AML-193 (cell line): Measurements from ENCODE around the gene CD96.

Source experiments
- DNase-seq, 2 experiments: peaks; one replicate each; lab custom pipeline; 2025; lab: John Stamatoyannopoulos, UW

The CD96 gene

GRCh38 chr3:111675846-111676210 is 133.8 kb downstream of the CD96 start:
- DNase-seq, result no peak

- peak; percentile 39 to 56 for DNase-seq
Observed at GRCh38 chr3:111676211-111677006, 134.4 kb downstream of the CD96 start.

DNA sequence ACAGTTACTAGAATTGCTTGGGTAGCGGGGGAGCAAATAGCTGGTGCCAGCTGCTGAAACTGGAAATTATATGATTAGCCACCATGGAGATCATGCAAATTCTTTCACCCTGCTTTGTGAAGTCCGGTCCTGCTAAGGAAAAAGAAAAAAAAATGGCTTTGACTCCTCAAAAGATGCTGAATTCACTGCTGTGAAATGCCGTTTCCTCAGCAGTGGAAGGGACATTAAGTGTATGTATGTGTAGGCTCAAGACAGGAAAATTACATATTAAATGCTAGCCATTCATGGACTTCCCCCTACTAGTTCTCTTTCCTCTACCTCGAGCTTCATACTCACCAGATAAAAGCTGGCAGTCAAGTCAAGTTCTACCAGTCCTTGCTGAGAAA is 135.0 kb downstream of the CD96 start:
- peak in 1 of 2 experiments; percentile 15 for DNase-seq

- no peak for DNase-seq
Observed at GRCh38 chr3:111681661-111682426, 139.8 kb downstream of the CD96 start.

DNA sequence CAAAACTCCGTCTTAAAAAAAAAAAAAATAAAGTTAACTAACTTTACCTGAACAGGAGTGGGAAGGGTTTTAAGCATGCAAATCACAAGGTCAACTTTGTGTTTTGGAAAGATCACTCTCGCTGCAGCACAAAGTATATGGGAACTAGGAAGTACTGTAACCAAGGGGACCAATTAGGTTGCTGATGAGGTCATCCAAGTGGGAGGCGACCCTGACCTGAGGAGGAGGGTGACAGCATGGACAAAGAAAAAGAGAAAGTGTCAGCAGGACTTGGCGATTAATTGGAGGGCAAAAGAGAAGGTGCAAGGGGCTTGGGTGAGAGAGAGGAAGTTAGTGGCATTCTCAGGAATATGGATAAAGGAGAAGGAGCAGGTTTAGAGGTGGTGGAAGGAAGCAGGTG is 142.6 kb downstream of the CD96 start:
- DNase-seq, result no peak

GRCh38 chr3:111688190-111688800 is 146.3 kb downstream of the CD96 start:
- DNase-seq, result no peak

DNA sequence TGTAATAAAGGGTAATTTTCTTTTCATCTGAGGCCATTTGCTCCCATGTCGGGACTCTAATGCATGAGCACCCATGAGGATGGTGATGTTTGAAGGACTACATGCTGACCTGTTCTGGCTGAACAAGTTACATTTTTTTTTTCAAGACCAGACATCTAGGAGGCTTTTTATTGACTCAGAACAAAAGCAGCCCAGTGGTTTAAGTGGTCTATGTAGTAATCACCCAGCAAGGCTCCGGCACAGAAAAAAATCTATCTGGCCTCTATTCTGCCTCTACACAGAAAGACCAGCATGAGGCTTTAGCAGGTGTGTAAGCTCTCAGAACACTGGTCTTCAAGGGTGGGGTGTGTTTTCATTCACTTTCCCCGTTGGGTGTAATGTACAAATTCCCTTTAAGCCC is 148.2 kb downstream of the CD96 start:
- no peak for DNase-seq

DNA sequence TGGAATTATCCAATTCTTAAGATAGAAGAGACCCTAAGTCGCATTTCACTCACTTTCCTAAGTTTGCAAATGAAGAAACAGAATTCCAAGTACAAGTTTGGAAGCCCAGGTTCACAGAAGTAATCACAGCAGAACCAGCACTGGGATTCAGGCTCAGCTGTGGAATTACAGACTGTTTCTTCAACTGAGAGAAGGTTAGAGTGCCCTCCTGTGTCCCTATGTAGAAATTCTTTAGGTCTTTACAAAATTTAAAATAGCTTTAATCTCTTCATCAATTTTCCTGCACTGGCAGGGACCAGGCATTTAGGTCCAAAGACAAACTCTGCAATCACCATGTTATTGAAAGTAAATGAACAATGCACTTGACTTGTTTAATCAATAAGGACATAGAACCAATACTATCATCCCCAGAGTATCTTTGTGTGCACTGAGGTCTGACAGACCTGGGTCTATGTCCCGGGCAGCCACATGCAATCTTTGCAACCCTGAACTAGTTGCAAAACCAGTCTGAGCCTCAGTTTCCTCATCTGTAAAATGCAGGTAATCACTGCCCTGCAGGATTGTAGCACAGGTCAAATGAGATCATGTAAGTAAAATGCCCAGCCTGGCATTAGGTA is 149.4 kb downstream of the CD96 start:
- peak; percentile 69 to 70 for DNase-seq

- no peak for DNase-seq
Observed at GRCh38 chr3:111692593-111693552, 150.9 kb downstream of the CD96 start.

GRCh38 chr3:111694471-111694870 is 152.5 kb downstream of the CD96 start:
- no peak for DNase-seq

- DNase-seq, result no peak
Observed at GRCh38 chr3:111695636-111696117, 153.7 kb downstream of the CD96 start.

- no peak for DNase-seq
Observed at GRCh38 chr3:111700054-111700453, 158.1 kb downstream of the CD96 start.

DNA sequence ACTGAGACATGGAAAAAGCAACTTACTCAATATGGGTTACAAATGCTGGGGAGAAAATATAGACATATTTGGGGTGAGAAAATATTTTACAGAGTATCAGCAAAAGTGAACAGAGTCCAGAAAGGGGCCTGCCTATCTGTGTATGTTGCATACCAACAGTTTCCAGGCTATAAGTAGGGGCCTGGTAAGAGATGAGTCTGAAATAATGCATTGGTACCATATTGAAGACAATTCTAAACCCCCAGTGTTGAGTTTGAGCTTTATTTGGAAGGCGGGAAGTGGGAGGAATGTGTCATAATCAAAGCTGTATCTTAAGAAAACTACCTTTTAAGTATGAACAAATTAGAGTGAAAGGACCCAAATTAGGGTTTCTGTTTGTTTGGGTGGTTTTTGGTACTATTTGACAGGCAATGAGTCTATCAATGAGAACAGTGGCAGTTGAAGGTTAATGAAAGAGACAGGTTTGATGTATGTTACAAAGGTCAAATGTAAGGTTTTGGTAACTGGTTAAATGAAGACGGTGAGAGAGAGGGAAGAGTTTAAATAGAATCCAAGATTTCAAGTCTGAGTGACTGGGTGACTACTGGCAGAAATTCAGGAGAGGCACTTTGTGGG is 159.4 kb downstream of the CD96 start:
- DNase-seq, result no peak
